GM12878 (cell line): ENCODE data around the gene ZNF160. TPM values are rescaled to one million over a fixed set of nuclear protein-coding genes. Genes with fewer than 3 reads are reported as not detected.

ENCODE experiments used
- ATAC-seq: fragments of 200-7000 bp; cut with Tn5 transposase; 3 replicates; pipeline ENCODE4 v1.9.1; 2020; ENCODE audit warnings: mild to moderate bottlenecking, moderate library complexity
- BruUV-seq: library from RNA; stranded (reverse); fragments of 400-500 nt; replicated peaks from 2 replicates; lab custom pipeline; 2021; lab: Mats Ljungman, UMichigan
- CTCF ChIA-PET: fragments of 300-600 bp; sonication (Branson Sonifier 250); formaldehyde crosslinking; extraction: SDS; loops from one replicate; lab custom pipeline; 2021; ENCODE audit warnings: inconsistent platforms; lab: Yijun Ruan, JAX
- POLR2A ChIA-PET: fragments of 350-600 bp; formaldehyde crosslinking; extraction: SDS; loops from one replicate; lab custom pipeline; 2021; ENCODE audit warnings: inconsistent platforms; lab: Charles Lee
- RAD21 ChIA-PET: fragments of 300-600 bp; sonication (Branson Sonifier 250); formaldehyde crosslinking; loops from one replicate; lab custom pipeline; 2023; ENCODE audit warnings: antibody characterized with exemption; ENCODE audit not compliant: unreplicated experiment; lab: Charles Lee
- SMC1A ChIA-PET: fragments of 300-600 bp; sonication (Branson Sonifier 250); formaldehyde crosslinking; loops from one replicate; lab custom pipeline; 2023; ENCODE audit not compliant: unreplicated experiment, uncharacterized antibody; lab: Charles Lee
- DNase-seq: peaks from one replicate; pipeline ENCODE4 v3.0.0-alpha.2; 2011; ENCODE audit warnings: low read depth, low spot score
- FAIRE-seq: peaks from 3 replicates; lab custom pipeline; 2011; peaks lifted over from hg19 to GRCh38; lab: Jason Lieb, UNC
- H2AFZ ChIP-seq: 2 replicates; pipeline ENCODE4 v1.6.0; 2011; ENCODE audit warnings: low read depth, low read length, control low read depth; ENCODE audit not compliant: control insufficient read depth
- H3K27ac ChIP-seq: 2 replicates; pipeline ENCODE4 v1.5.1; 2011; ENCODE audit warnings: control low read depth; ENCODE audit not compliant: control insufficient read depth, insufficient read depth
- H3K27me3 ChIP-seq, 2 experiments: replicated peaks in 1 of 2; 2 replicates each; pipeline versions ENCODE4 v1.6.0 to v1.6.1; 2011; ENCODE audit warnings: low read length in 1 of 2; ENCODE audit not compliant: control insufficient read depth in 2 of 2, insufficient read depth in 2 of 2
- H3K36me3 ChIP-seq, 2 experiments: 2 replicates each; pipeline ENCODE4 v1.5.1; 2011; ENCODE audit warnings: low read length in 1 of 2; ENCODE audit not compliant: control insufficient read depth in 2 of 2, insufficient read depth in 2 of 2
- H3K4me1 ChIP-seq: 2 replicates; pipeline ENCODE4 v1.6.1; 2011; ENCODE audit warnings: mild to moderate bottlenecking, low read length, moderate library complexity, mixed read lengths; ENCODE audit not compliant: control insufficient read depth, insufficient read depth
- H3K4me2 ChIP-seq: 2 replicates; pipeline ENCODE4 v1.6.0; 2011; ENCODE audit warnings: control low read depth; ENCODE audit not compliant: control insufficient read depth, insufficient read depth
- H3K4me3 ChIP-seq: fragments of 200-600 bp; sonication (generic); 2 replicates; pipeline ENCODE4 v1.5.1; 2016
- H3K79me2 ChIP-seq: 2 replicates; pipeline ENCODE4 v1.6.0; 2011; ENCODE audit warnings: low read length; ENCODE audit not compliant: control insufficient read depth, insufficient read depth
- H3K9ac ChIP-seq: 2 replicates; pipeline ENCODE4 v1.8.0; 2011; ENCODE audit warnings: low read length, control low read depth, mixed read lengths; ENCODE audit not compliant: control insufficient read depth, insufficient read depth
- H3K9me3 ChIP-seq: replicated peaks from 3 replicates; pipeline ENCODE4 v1.5.1; 2011; ENCODE audit warnings: mild to moderate bottlenecking, low read length; ENCODE audit not compliant: control insufficient read depth, insufficient read depth
- H4K20me1 ChIP-seq: 2 replicates; pipeline ENCODE4 v1.6.0; 2011; ENCODE audit not compliant: control insufficient read depth, insufficient read depth
- EZH2 ChIP-seq: IDR thresholded peaks from 2 replicates; pipeline ENCODE4 v1.6.1; 2012; ENCODE audit warnings: low read depth, mild to moderate bottlenecking, control low read depth, inconsistent platforms, low read length, borderline replicate concordance; ENCODE audit not compliant: control insufficient read depth
- KDM1A ChIP-seq: fragments of 200-600 bp; sonication (generic); IDR thresholded peaks from 2 replicates; pipeline ENCODE4 v1.6.1; 2016; ENCODE audit warnings: borderline replicate concordance
- NBN ChIP-seq: fragments of 450-650 bp; IDR thresholded peaks from 2 replicates; pipeline ENCODE4 v1.6.1; 2016
- PRDM15 ChIP-seq: fragments of 450-650 bp; formaldehyde crosslinking; IDR thresholded peaks from 2 replicates; pipeline ENCODE4 v1.4.0; 2020; ENCODE audit warnings: mild to moderate bottlenecking, moderate library complexity
- TCF12 ChIP-seq: IDR thresholded peaks from 2 replicates; pipeline ENCODE4 v1.6.1; 2011; ENCODE audit warnings: low read depth, mild to moderate bottlenecking, low read length
- WGBS: methylation state at CpG from one replicate; pipeline ENCODE4 v1.1.6; 2016; ENCODE audit warnings: low lambda C conversion rate; ENCODE audit not compliant: insufficient replicate concordance, insufficient coverage; ENCODE audit errors: missing lambda C conversion rate; 5-methylcytosine and 5-hydroxymethylcytosine counted together
- in situ Hi-C: fragments of 300-500 bp; cut with MboI; formaldehyde crosslinking; loops from 9 replicates; pipeline ENCODE4 v1.14.3; 2018; ENCODE audit warnings: mixed read lengths
- intact Hi-C: fragments of 100-400 bp; cut with micrococcal nuclease; formaldehyde crosslinking; loops from one replicate; pipeline ENCODE4 v1.14.2; 2022; ENCODE audit not compliant: unreplicated experiment
- polyA plus RNA-seq, 11 experiments: library from polyadenylated mRNA; depleted of rRNA in 4 of 11; unstranded in 6 of 11; stranded (reverse) in 5 of 11; fragments of >200 nt; fragmentation: Nextera tagmentation in 4 of 11; fragmentation: Illumina TruSeq in 1 of 11; extraction: Ambion mirVana in 4 of 11; extraction: Trizol in 1 of 11; gene quantifications; 1 replicate in 1 of 11; 2 replicates in 10 of 11; pipeline versions ENCODE4 v1.2.1 to v1.2.3, GENCODE V29; 2011 to 2016; ENCODE audit warnings: inconsistent platforms in 2 of 11, missing spikeins in 2 of 11, low read depth in 1 of 11
- total RNA-seq, 4 experiments: library from RNA; depleted of rRNA in 3 of 4; stranded (reverse); fragments of >200 nt in 3 of 4; fragmentation: Illumina TruSeq in 1 of 4; extraction: Trizol in 1 of 4; gene quantifications; 2 replicates each; pipeline versions ENCODE4 v1.2.1 to v1.2.3, GENCODE V29; 2013 to 2021
- TF ChIP-seq, protein P1 (sequence below): fragments of 450-650 bp; IDR thresholded peaks from 2 replicates; pipeline ENCODE4 v1.6.1; 2017; ENCODE audit warnings: mild to moderate bottlenecking, low read depth, inconsistent platforms; ENCODE audit not compliant: poor library complexity, severe bottlenecking
- TF ChIP-seq, protein P2 (sequence below): fragments of 450-650 bp; IDR thresholded peaks from 2 replicates; pipeline ENCODE4 v1.6.1; 2016; ENCODE audit warnings: mild to moderate bottlenecking, moderate library complexity, borderline replicate concordance
- TF ChIP-seq, protein P3 (sequence below): IDR thresholded peaks from 2 replicates; pipeline ENCODE4 v1.6.1; 2012; ENCODE audit warnings: improper control_type of control experiment, low read depth, low read length; ENCODE audit not compliant: insufficient replicate concordance

The ZNF160 gene
- total and polyA plus RNA-seq, 10 of the 15 experiments (the other 5 are each of a cell fraction or from before 2014, with no cell fraction given) = 2.8 to 18.6 (median 12.1) TPM

GRCh38 chr19:53130506-53130905 is 27.3 kb upstream of the ZNF160 start:
- no peak overlapping the region for H3K4me2 ChIP-seq
- in situ Hi-C loops = no loop called here
- peaks cover 4% of the 10 kb centered on the region; the same call in 1 of the 3 replicates for H3K9me3 ChIP-seq
- no peak overlapping the region for H3K9ac ChIP-seq
- no peak overlapping the region for H2AFZ ChIP-seq
- ChIA-PET CTCF (interaction anchor here (0.6 kb wide), 1 partner anchor 521 kb away, joined by 3 read pairs; no protein-coding TSS in a partner anchor), RAD21 (no interaction called here), SMC1A (no interaction called here), POLR2A (no interaction called here)
- no peaks in the 10 kb centered on the region for H3K27me3 ChIP-seq
- ATAC-seq = no peak
- FAIRE-seq = no peak
- intact Hi-C loops = no loop called here
- BruUV-seq = no TSS peak
- no peak overlapping the region for H3K4me3 ChIP-seq
- WGBS = 73% methylated on average over 7 of the region's 7 CpGs
- H3K4me1 ChIP-seq = no peaks in the 10 kb centered on the region
- H4K20me1 ChIP-seq = no peaks in the 10 kb centered on the region
- H3K36me3 ChIP-seq = no peaks in the 10 kb centered on the region
- DNase-seq = no peak
- no peak overlapping the region for H3K27ac ChIP-seq
- no peaks in the 10 kb centered on the region for H3K79me2 ChIP-seq
- no peak for TF ChIP-seq EZH2
- no peak for TF ChIP-seq PRDM15 (CRISPR knock-in tag)
- TF ChIP-seq, protein P1, sequence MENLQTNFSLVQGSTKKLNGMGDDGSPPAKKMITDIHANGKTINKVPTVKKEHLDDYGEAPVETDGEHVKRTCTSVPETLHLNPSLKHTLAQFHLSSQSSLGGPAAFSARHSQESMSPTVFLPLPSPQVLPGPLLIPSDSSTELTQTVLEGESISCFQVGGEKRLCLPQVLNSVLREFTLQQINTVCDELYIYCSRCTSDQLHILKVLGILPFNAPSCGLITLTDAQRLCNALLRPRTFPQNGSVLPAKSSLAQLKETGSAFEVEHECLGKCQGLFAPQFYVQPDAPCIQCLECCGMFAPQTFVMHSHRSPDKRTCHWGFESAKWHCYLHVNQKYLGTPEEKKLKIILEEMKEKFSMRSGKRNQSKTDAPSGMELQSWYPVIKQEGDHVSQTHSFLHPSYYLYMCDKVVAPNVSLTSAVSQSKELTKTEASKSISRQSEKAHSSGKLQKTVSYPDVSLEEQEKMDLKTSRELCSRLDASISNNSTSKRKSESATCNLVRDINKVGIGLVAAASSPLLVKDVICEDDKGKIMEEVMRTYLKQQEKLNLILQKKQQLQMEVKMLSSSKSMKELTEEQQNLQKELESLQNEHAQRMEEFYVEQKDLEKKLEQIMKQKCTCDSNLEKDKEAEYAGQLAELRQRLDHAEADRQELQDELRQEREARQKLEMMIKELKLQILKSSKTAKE = no peak
- no peak for TF ChIP-seq NBN
- no peak for TF ChIP-seq KDM1A
- TF ChIP-seq TCF12 = no peak
- TF ChIP-seq, protein P2, sequence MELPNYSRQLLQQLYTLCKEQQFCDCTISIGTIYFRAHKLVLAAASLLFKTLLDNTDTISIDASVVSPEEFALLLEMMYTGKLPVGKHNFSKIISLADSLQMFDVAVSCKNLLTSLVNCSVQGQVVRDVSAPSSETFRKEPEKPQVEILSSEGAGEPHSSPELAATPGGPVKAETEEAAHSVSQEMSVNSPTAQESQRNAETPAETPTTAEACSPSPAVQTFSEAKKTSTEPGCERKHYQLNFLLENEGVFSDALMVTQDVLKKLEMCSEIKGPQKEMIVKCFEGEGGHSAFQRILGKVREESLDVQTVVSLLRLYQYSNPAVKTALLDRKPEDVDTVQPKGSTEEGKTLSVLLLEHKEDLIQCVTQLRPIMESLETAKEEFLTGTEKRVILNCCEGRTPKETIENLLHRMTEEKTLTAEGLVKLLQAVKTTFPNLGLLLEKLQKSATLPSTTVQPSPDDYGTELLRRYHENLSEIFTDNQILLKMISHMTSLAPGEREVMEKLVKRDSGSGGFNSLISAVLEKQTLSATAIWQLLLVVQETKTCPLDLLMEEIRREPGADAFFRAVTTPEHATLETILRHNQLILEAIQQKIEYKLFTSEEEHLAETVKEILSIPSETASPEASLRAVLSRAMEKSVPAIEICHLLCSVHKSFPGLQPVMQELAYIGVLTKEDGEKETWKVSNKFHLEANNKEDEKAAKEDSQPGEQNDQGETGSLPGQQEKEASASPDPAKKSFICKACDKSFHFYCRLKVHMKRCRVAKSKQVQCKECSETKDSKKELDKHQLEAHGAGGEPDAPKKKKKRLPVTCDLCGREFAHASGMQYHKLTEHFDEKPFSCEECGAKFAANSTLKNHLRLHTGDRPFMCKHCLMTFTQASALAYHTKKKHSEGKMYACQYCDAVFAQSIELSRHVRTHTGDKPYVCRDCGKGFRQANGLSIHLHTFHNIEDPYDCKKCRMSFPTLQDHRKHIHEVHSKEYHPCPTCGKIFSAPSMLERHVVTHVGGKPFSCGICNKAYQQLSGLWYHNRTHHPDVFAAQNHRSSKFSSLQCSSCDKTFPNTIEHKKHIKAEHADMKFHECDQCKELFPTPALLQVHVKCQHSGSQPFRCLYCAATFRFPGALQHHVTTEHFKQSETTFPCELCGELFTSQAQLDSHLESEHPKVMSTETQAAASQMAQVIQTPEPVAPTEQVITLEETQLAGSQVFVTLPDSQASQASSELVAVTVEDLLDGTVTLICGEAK = no peak
- TF ChIP-seq, protein P3, sequence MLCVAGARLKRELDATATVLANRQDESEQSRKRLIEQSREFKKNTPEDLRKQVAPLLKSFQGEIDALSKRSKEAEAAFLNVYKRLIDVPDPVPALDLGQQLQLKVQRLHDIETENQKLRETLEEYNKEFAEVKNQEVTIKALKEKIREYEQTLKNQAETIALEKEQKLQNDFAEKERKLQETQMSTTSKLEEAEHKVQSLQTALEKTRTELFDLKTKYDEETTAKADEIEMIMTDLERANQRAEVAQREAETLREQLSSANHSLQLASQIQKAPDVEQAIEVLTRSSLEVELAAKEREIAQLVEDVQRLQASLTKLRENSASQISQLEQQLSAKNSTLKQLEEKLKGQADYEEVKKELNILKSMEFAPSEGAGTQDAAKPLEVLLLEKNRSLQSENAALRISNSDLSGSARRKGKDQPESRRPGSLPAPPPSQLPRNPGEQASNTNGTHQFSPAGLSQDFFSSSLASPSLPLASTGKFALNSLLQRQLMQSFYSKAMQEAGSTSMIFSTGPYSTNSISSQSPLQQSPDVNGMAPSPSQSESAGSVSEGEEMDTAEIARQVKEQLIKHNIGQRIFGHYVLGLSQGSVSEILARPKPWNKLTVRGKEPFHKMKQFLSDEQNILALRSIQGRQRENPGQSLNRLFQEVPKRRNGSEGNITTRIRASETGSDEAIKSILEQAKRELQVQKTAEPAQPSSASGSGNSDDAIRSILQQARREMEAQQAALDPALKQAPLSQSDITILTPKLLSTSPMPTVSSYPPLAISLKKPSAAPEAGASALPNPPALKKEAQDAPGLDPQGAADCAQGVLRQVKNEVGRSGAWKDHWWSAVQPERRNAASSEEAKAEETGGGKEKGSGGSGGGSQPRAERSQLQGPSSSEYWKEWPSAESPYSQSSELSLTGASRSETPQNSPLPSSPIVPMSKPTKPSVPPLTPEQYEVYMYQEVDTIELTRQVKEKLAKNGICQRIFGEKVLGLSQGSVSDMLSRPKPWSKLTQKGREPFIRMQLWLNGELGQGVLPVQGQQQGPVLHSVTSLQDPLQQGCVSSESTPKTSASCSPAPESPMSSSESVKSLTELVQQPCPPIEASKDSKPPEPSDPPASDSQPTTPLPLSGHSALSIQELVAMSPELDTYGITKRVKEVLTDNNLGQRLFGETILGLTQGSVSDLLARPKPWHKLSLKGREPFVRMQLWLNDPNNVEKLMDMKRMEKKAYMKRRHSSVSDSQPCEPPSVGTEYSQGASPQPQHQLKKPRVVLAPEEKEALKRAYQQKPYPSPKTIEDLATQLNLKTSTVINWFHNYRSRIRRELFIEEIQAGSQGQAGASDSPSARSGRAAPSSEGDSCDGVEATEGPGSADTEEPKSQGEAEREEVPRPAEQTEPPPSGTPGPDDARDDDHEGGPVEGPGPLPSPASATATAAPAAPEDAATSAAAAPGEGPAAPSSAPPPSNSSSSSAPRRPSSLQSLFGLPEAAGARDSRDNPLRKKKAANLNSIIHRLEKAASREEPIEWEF = no peak
